ENCODE measurements around the gene ACVR1C.
"Not testable (repeated sequence)": the region's sequence is repeated elsewhere in the genome, so short reads cannot be mapped to it uniquely, and the experiment has no call there.

The ACVR1C gene

DNA sequence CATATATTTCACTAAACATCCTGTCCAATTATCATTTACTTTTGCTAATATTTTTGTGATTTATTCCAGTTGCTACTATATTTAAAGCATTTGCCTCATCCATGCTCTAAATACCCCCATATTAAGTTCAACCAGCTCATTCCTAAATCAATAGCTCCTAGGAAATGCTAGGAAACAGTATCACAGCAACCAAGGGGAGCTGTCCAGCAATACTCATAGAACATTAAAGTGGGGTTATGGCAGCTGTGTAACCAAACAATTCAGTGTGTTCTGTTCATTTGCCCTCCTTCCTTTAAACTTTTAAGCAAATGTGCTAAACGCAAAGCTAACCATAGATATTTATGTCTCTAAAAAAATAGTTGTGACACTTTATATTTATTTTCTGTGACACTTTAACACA lies 41.1 kb downstream of the ACVR1C start:
- no peak for FAIRE-seq
- DNase-seq (ENCODE audit: insufficient read length, low spot score): no peak

DNA sequence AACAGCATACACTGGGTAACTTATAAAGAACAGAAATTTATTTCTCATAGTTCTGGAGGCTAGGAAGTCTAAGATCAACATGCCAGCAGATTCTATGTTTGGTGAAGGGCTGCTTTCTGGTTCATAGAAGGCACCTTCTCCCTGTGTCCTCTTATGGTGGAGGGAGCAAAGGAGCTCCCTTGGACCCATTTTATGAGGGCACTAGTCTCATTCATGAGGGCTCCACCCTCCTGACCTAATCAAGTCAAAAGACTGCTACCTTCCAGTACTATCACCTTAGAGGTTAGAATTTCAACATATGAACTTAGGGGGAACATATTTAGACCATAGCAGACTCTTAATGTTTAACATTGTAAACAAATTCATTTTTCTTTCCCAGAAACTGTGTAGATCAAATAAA lies 54.5 kb downstream of the ACVR1C start:
- FAIRE-seq (no peak), DNase-seq (ENCODE audit: insufficient read length, low spot score) (no peak)

DNA sequence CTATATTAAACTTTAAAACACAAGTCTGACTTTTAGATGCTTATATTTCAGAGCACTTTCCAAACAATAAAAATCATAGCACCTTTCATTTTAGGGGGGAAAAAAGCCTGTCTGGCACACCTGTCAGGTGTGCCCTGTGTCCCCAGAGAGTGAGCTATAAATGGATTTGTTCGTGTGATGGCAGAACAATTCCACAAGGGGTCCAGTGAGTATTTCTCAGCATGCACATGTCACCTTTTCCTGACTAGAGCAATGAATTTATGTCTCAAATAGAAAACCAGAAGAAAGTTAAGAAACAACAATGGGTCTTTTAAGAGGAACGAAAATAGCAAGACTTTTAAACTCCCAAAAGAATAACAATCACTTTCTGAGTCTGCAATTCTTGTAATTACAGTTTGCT lies 55.9 kb downstream of the ACVR1C start:
- FAIRE-seq: no peak

DNA sequence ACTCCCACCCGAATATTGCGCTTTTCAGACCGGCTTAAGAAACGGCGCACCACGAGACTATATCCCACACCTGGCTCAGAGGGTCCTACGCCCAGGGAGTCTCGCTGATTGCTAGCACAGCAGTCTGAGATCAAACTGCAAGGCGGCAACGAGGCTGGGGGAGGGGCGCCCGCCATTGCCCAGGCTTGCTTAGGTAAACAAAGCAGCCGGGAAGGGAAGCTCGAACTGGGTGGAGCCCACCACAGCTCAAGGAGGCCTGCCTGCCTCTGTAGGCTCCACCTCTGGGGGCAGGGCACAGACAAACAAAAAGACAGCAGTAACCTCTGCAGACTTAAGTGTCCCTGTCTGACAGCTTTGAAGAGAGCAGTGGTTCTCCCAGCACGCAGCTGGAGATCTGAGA lies 62.0 kb downstream of the ACVR1C start:
- DNase-seq (ENCODE audit: insufficient read length, low spot score); FAIRE-seq: not testable (repeated sequence)

More for the DNA sequence above, 55.9 kb downstream of the ACVR1C start:
- DNase-seq (ENCODE audit: insufficient read length, low spot score): peak; percentile 15

DNA sequence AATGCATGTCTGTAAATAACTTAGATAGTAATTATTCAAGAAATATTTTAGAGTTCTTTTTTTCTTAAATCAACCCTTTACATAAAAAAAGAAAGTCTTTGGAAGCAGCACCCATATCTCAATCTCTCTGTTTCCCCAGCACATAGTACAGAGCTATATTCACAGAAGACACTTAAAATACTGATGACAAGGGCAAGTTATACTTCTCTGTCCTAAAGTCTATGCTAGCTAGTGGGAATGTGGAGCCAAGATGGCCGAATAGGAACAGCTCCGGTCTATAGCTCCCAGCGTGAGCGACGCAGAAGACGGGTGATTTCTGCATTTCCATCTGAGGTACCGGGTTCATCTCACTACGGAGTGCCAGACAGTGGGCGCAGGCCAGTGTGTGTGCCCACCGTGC lies 62.6 kb downstream of the ACVR1C start:
- not testable (repeated sequence) for FAIRE-seq; DNase-seq (ENCODE audit: insufficient read length, low spot score)

DNA sequence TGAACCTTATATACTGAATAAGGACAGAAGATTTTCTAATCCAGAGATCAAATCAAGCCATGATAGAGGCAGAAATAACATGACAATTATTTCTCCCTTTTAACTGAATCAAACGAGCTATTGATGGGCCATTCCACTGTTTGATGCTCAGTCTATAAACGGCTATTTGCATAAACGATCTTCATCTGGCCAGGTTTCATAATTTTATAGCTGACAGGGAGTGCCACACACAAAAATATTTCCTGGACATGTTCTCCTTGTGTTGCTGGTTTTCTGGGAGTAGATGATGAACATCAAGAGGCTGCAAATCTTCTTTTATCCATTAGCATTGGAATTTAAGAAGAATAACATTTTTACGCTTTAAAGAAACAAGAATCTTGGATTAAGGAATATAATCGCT lies 63.1 kb downstream of the ACVR1C start:
- no peak for FAIRE-seq
- DNase-seq (ENCODE audit: insufficient read length, low spot score): no peak

DNA sequence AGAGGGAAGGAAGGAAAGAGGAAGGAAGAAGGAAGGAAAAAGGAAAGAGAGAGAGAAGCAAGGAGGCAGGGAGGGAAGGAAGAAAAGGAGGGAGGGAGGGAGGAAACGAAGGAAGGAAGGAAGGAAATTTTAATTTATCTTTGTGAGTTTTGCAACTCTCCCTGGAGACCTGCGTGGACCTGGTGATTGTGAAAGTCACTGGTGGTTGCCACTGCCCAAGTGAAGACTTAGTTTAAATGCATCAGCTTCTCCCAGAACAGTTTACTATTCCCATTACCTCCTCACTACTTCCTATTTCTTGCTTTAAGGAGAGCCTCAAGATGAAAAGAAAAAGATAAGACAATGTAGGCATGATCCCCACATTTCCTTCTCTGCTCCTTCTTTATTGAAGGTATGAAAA lies 68.8 kb downstream of the ACVR1C start:
- no peak for FAIRE-seq
- no peak for DNase-seq (ENCODE audit: insufficient read length, low spot score)

DNA sequence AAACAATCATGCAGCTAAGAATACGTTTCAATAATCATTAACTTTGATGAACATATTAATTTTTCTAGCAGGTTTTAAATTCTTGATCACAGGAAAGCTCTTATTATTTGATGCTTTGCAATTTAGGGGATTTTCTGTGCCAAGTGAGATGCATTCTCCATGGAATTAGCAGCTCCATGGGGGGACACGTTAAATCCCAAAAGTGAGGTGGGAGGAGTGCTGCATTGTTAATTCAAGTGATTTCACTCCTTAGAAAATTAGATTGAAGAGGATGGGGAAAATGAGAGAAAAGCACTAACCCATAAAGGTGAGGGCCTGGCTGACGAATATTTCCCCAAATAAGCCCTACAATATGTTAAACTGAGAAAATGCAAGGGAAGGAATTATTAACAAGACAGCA lies 69.2 kb downstream of the ACVR1C start:
- FAIRE-seq: no peak
- no peak for DNase-seq (ENCODE audit: insufficient read length, low spot score)

DNA sequence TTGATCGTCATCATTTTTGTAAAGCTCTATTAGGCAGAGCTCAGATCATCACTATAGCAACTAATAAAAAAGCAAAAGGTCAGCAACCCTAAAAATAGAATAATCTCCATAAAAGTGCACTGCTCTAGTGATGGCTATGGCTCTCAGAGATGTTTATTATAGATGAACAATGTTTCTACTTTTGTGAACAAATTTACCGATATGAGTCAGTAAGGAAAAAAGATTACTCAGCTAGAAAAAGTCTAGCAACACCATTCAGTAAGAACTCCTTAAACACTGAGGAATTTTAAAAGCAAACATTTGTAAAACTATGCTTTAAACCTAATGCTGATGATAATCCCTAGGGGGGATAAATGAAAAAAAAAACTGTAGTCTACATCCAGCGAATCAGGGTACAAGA lies 69.6 kb downstream of the ACVR1C start:
- FAIRE-seq: no peak

DNA sequence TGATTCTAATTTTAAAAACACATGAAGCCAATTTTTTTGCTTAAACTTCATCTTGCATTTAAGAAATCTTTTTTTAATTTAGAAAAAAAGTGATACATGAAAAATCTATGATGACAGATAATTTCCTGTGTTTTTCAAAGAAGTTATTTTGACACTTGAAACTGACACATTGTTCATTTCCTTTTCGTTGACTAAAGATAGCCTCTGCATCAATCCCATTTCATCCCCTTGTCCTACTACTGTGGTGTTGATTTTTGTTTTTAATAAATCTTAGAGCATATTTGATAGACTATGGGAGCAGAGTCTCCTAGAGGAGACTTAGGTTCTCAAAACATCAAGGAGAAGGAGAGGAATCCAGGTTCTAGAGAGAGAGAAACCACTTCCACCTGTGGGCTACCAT lies 70.9 kb downstream of the ACVR1C start:
- no peak for FAIRE-seq
- no peak for DNase-seq (ENCODE audit: insufficient read length, low spot score)

More for the DNA sequence above, 69.6 kb downstream of the ACVR1C start:
- DNase-seq (ENCODE audit: insufficient read length, low spot score): no peak

DNA sequence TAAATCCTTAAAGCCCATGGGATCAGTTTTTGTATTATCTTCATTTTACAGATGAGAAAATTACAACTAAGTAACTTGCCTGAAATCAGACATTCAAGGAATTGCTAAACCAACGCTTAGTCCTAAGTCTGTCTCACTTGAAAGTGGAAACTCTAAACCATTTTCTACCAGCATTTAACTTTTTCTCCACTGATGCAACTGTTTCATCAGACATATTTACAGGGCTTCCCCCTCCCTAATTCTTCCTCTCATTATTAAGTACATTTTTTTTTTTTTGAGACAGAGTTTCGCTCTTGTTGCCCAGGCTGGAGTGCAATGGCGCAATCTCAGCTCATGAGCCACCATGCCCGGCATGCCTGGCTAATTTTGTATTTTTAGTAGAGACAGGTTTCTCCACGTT lies 88.6 kb downstream of the ACVR1C start:
- DNase-seq (ENCODE audit: insufficient read length, low spot score): no peak
- FAIRE-seq: no peak

DNA sequence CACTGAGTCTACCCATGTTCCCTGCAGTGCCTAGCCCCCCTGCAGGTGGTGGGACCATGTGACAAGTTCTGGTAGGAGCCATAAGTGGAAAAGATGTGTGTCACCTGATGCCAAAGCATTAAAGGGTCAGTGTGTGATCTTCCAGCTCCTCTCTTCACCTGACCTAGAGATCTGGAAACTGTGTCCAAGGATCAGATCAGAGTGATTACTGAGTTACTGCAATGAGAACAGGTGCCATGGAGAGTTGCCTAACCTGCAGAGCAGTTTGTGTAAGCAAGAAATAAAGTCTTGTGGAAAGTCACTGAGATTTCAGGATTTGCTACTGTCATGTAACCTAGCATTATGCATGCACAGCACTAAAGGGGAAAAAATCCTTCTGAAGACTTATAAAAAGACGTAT lies 90.6 kb downstream of the ACVR1C start:
- DNase-seq (ENCODE audit: insufficient read length, low spot score) (no peak), FAIRE-seq (no peak)

DNA sequence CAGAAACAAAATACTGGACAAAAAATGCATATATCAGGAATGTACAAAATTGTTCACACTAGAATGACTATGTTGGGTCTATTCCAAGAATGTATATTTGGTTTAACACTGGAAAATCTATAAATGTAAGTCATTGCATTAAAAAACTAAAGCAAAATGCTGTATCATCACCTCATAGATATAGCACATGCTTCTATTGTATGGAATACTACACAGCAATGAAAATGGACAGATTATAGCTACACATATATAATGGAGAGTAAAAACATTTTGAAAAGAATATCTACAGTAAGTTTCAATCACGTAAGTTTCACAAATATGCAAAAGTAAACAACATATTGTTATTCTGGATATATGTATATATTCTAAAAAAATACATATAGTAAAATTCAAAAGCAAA lies 91.8 kb downstream of the ACVR1C start:
- FAIRE-seq: no peak
- DNase-seq (ENCODE audit: insufficient read length, low spot score): no peak

DNA sequence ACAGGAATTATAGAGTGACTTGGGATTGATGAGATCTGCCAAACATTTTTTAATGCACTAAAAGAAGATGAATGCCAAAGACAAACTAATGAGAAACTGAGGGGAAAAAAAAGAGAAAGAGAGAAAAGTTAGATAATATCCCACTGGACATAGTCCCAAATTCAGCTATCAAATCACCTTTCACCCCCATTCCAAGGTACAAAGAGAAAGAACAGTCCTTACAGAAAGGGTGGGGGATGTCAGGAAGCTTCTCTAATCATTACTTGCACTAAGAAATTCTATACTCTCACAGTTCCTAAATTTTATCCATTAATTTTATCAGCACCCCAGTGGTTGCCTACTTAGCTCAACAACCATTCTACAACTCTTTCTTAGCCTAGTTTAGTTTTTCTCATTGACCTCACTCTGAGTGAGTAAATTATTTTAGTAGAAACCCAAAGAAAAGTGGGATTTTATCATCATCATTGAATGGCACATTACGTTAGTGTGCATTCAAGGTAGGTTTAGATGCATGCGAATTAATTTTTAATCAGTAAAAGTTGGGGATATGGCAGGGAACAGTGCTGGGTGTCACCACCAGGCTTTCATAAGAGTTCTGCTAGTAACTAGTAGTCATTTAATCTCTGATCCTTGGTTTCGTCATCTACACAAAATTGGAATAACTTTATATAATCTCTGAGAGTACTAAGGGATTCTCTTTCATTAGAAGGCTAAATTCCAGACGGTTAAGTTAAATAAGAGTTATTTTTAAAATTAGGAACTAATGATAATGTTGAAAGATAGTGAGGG lies 99.5 kb downstream of the ACVR1C start:
- FAIRE-seq: no peak
- no peak for DNase-seq (ENCODE audit: insufficient read length, low spot score)

DNA sequence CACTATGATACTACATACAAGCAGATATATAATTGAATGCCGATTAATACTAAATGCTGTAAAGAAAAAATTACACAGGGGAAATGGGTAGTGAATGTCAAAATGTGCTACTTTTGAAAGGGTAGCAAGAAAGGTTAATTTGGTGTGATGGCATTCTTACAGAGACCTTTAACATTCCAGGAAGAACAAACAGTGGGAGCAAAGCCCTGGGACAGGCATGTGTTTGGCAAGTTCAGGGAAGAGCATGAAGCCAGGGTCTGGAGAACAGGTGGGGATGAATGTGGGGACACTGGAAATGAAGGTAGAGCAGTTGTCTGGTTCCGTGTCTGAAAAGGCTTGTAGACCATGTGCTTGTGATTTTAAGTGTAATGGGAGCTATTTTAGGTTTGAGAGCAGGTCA lies 102.6 kb downstream of the ACVR1C start:
- FAIRE-seq: no peak

DNA sequence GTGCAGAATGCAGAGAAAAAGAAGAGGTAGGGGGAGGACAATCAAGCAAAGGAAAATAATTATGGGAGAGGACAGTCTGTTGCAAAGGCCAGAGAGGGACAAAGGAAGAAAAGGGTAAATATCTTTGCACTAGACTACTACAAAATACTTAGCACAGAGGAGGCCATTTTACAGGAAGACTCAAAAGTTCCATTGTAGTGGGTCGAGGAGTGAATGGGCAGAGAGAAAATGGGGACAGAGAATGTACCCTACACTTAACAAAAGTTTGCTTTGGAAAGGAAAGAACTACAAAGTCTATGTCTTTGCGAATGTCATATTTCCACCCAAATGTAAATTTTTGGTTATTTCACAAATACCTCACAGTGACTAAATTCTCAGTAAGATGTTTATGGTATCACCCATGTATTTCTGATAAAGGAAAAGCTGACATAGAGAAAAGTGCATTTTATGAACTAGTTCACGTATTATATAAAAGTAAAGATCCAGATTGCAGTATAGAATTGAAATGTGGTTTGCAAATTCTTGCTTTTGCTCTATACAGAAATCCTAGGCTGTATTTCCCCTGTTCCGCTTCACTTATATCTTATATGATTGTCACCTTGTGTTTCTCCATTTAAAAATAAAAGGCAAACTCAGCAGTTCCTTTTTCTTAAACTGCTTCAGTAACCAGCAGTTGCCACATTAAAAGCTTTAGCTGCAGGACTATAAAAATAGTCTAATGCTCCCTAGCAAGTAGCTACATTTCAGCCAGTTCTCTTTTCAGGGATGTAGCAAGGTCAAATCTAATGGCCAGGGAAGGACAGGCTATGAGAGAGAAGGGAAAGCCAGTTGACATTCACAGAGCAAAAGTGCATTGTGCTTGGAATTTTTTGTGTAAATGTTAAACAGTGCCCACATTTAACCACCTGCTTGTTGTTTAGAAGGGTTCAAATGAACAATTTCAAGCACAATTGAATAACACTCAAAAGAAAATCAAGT lies 105.1 kb downstream of the ACVR1C start:
- DNase-seq (ENCODE audit: insufficient read length, low spot score) (no peak), FAIRE-seq (no peak)

More for the DNA sequence above, 102.6 kb downstream of the ACVR1C start:
- no peak for DNase-seq (ENCODE audit: insufficient read length, low spot score)

DNA sequence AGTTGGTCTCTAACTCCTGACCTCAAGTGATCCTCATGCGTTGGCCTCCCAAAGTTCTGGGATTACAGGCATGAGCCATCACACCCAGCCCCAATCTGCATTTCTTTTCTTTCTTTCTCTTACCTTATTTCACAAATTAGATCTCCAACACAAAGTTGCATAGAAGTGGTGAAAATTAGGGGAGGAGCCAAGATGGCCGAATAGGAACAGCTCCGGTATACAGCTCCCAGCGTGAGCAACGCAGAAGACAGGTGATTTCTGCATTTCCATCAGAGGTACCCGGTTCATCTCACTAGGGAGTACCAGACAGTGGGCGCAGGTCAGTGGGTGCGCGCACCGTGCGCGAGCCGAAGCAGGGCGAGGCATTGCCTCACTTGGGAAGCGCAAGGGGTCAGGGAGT lies 113.7 kb downstream of the ACVR1C start:
- not testable (repeated sequence) for FAIRE-seq

DNA sequence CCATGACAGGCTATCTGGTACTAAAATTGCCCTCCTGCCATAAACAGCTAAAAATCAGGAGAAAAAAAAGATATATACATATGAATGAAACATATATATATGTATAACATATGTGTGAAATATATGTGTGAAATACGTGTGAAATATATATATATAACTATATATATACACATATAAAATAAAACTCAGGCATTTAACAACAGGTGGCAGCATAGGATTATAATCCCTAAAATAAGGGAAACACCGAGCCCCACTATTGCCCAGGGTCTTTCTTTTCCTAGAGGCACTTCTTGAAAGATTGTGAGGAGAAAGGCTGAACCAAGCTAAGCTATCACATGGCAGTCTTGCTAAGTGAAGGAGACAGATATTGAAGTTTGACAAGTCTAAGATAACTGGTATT lies 118.9 kb downstream of the ACVR1C start:
- no peak for FAIRE-seq

More for the DNA sequence above, 113.7 kb downstream of the ACVR1C start:
- not testable (repeated sequence) for DNase-seq (ENCODE audit: insufficient read length, low spot score)

DNA sequence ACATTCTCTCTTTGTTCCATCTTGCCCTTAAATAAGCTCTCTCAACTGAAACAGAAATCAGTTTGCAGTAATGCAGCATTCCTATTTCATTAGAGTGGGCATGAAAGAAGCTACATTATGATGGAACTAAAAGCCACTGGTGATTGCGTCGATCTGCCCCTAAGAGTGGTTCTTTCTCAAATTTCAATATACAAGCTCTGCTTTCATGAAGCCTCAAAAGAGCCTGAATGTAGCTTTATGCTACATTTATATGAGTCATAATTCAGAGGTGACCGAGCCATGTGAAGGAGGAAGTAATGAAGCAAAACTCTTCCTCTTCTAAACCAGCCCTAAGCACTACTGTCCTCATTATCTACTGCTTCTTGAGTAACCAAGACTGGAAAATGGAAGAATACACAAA lies 120.0 kb downstream of the ACVR1C start:
- DNase-seq (ENCODE audit: insufficient read length, low spot score): no peak
- FAIRE-seq: no peak

More for the DNA sequence above, 118.9 kb downstream of the ACVR1C start:
- DNase-seq (ENCODE audit: insufficient read length, low spot score): no peak

DNA sequence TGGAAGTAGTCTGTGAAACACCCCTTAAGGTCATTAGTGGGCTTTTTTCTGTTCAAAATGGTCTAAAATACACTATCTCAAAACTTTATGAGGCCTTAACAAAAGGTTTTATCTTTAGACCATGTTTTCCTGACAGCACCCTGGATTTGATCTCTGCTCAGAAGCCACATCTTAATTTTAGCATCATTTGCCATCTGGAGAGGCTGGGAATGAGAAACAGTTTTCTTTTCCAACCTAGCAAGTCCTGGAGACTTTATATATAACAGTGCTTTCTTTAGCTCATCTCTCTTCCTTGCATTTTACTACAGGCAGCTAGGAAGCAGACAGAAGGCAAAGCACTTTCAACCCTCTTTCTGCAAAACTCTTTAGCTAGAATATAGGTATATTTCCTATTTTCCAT lies 122.1 kb downstream of the ACVR1C start:
- no peak for FAIRE-seq
- no peak for DNase-seq (ENCODE audit: insufficient read length, low spot score)

DNA sequence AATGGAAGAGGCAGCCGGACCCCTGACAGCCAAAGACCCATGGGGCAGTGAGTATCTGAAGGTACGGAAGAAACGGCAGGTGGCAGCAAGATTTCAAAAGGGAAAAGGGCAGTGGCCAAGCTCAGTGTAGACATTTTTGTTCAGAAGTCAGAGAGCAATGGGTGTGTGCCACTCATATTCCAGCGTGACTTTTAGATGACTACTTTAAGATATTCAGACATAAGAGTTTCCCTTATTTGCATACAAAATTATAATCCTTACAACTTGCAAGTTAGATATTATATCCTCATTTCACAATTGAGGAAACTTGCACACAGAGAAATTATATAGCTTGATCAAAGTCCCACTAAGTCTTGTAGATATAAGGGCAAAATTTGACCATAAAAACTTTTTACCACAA lies 124.0 kb downstream of the ACVR1C start:
- FAIRE-seq (no peak), DNase-seq (ENCODE audit: insufficient read length, low spot score) (no peak)

DNA sequence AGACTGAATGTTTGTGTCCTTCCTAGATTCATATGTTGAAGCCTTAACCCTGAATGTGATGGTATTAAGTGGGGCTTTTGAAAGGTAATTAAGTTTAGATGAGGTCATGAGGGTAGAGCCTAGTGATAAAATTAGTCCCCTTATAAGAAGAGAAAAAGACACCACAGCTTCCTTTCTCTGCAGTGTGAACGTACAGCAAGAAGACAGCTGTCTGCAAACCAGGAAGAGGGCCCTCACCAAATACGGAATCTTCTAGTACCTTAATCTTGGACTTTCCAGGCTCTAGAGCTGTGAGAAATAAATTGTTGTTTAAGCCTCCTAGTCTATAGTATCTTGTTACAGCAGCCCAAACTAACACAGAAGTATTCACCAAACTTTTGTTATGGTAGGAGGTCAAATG lies 127.6 kb downstream of the ACVR1C start:
- FAIRE-seq (no peak), DNase-seq (ENCODE audit: insufficient read length, low spot score) (no peak)

All from GM19239 (cell line).